Measurements from ENCODE around the gene PTTG1IP2. TPM values are rescaled to one million over a fixed set of nuclear protein-coding genes. Genes with fewer than 3 reads are reported as not detected.

PTTG1IP2 gene
- total and polyA plus RNA-seq, 9 of the 15 experiments (the other 6 are each of a cell fraction or from before 2014, with no cell fraction given) = not detected

DNA sequence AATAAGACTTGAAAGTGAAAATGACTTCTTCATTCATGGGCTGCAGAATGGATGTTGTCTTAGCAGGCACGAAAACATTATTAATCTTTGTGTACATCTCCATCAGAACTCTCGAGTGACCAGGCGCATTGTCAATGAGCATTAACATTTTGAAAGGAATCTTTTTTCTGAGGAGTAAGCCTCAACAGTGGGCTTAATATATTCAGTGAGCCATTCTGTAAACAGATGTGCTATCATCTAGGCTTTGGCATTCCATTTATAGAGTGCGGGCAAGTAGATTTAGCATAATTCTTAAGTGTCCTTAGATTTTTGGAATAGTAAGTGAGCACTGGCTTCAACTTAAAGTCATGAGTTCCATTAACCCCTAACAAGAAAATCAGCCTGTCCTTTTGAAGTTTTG, 33.1 kb downstream of the PTTG1IP2 start:
- H3K4me1 ChIP-seq (replicated peaks in 1 of 2; ENCODE audit: control insufficient read depth in 2 of 2, insufficient read depth in 2 of 2, low read length in 2 of 2) = no peaks in the 10 kb centered on the region
- no peak overlapping the region for H3K4me3 ChIP-seq
- H2AFZ ChIP-seq (ENCODE audit: low read depth, low read length) = no peak overlapping the region
- intact Hi-C loops (cut with micrococcal nuclease) (no loop called here), in situ Hi-C loops (cut with MboI) (no loop called here)
- TF ChIP-seq, protein P1, sequence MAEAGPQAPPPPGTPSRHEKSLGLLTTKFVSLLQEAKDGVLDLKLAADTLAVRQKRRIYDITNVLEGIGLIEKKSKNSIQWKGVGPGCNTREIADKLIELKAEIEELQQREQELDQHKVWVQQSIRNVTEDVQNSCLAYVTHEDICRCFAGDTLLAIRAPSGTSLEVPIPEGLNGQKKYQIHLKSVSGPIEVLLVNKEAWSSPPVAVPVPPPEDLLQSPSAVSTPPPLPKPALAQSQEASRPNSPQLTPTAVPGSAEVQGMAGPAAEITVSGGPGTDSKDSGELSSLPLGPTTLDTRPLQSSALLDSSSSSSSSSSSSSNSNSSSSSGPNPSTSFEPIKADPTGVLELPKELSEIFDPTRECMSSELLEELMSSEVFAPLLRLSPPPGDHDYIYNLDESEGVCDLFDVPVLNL (CRISPR knock-in tag; IDR thresholded peaks at IDR 0.05; ENCODE audit: low read depth) = no peak
- TF ChIP-seq UBTF (IDR thresholded peaks at IDR 0.05; ENCODE audit: borderline replicate concordance in 1 of 2, low read depth in 2 of 2, low read length in 2 of 2) = no peak
- no peak for TF ChIP-seq RFX1 (IDR thresholded peaks at IDR 0.05)
- TF ChIP-seq CCAR2 (IDR thresholded peaks at IDR 0.05; ENCODE audit: low read depth, low read length) = no peak
- no peak for TF ChIP-seq RBM15 (IDR thresholded peaks at IDR 0.05; ENCODE audit: insufficient read depth, low read length)
- CTCF ChIA-PET (ENCODE audit: low intra/inter-chr PET ratio) = no interaction called here
- no peaks in the 10 kb centered on the region for H3K9me3 ChIP-seq (replicated peaks; ENCODE audit: control insufficient read depth, insufficient read depth, low read depth, low read length)
- 3% methylated on average over 4 of the region's 4 CpGs for WGBS (ENCODE audit: insufficient coverage, low coverage, missing lambda C conversion rate)
- H3K36me3 ChIP-seq (ENCODE audit: control insufficient read depth, insufficient read depth, low read length) = no peaks in the 10 kb centered on the region
- BruUV-seq (replicated peaks) = no TSS peak
- no peaks in the 10 kb centered on the region for H3K27me3 ChIP-seq (ENCODE audit: control insufficient read depth in 2 of 2, insufficient read depth in 2 of 2, low read length in 2 of 2)
- no peak overlapping the region for H3K27ac ChIP-seq (ENCODE audit: extremely low read depth, low read depth, low read length)
- POLR2A ChIA-PET = no interaction called here
- no peak overlapping the region for H3K9ac ChIP-seq (ENCODE audit: insufficient read depth in 1 of 2, low read depth in 2 of 2, low read length in 2 of 2)
- H3K79me2 ChIP-seq (ENCODE audit: control insufficient read depth, insufficient read depth, low read length) = no peaks in the 10 kb centered on the region
- ATAC-seq (no peak), FAIRE-seq (no peak), DNase-seq (ENCODE audit: extremely low read depth in 1 of 4, low spot score in 3 of 4) (no peak)
- H4K20me1 ChIP-seq (replicated peaks; ENCODE audit: control insufficient read depth, insufficient read depth, low read length) = no peaks in the 10 kb centered on the region
- H3K4me2 ChIP-seq (ENCODE audit: insufficient read depth, low read length) = no peak overlapping the region
- no peaks in the 10 kb centered on the region for H3K9me1 ChIP-seq (ENCODE audit: control insufficient read depth, insufficient read depth, low read length)
